Measurements from ENCODE around the gene CHMP6. TPM values are rescaled to one million over a fixed set of nuclear protein-coding genes. Genes with fewer than 3 reads are reported as not detected.
A peak's percentile ranks its signal among the peaks of the same experiment; 100 is the strongest.

Gene CHMP6
- total RNA-seq, 2 donors from 2014 or later: 11.2 to 12.2 TPM

DNA sequence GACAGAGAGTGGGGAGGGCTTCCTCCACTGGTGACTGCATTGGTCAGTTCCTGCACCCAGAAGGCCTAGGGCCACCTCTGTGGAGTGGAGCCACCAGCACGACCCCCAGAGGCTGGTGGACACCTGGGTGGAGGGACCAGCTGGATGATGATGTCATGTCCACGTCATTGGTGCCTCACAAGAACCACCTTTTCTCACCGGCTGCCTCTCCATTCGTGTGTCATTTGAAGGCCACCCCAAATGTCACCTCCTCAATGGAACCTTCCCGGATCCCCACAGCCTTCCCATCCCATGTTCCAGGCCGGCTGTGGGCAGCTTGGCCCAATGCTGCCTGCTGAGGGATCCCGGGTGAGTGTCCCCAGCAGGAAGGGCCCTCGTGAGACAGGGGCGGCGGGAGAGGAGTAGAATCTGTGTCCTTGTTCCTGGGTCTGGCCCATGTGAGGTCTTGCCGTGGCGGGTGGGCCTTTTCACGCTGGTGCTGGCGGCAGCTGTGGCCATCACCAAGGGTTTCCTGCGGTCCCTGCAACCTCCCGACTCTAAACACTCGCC is 9.1 kb upstream of the CHMP6 start:
- Mint-ChIP-seq H3K9me3 (peaks cover 0 to 1% of the 10 kb centered on the region in 2 donors), H3K36me3 (ENCODE audit: insufficient read depth in 2 of 2) (no peaks in the 10 kb centered on the region), H3K27ac (no peak overlapping the region), H3K27me3 (ENCODE audit: low read depth) (peaks cover 19% of the 10 kb centered on the region), H3K4me3 (no peak overlapping the region), H3K4me1 (ENCODE audit: low read depth) (peaks cover 12% of the 10 kb centered on the region)
- DNase-seq (no peak), ATAC-seq (replicated peaks in 1 of 2) (no peak)

DNA sequence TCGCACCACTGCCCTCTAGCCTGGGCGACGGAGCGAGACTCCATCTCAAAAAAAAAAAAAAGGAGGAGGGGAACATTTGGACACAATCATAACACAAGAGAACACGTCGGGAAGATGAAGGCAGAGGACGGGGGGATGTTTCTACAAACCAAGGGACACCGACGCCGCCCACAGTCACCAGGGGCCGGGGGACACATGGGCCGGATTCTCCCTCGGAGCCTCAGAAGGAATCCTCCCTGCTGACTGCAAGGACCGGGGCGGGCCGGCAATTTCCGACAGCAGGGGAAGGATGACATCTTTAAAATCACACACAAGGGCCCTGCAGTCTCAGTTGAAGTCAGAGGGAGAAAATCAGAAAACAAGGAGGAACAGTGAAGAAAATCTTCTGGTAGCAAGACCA is 8.1 kb upstream of the CHMP6 start:
- peaks cover 12% of the 10 kb centered on the region for H3K4me1 Mint-ChIP-seq (ENCODE audit: low read depth)
- no peak overlapping the region for H3K4me3 Mint-ChIP-seq
- no peaks in the 10 kb centered on the region for H3K36me3 Mint-ChIP-seq (ENCODE audit: insufficient read depth in 2 of 2)
- peaks cover 0 to 1% of the 10 kb centered on the region in 2 donors for H3K9me3 Mint-ChIP-seq
- no peak overlapping the region for H3K27ac Mint-ChIP-seq
- DNase-seq (no peak), ATAC-seq (replicated peaks in 1 of 2) (no peak)
- H3K27me3 Mint-ChIP-seq (ENCODE audit: low read depth): peaks cover 19% of the 10 kb centered on the region

DNA sequence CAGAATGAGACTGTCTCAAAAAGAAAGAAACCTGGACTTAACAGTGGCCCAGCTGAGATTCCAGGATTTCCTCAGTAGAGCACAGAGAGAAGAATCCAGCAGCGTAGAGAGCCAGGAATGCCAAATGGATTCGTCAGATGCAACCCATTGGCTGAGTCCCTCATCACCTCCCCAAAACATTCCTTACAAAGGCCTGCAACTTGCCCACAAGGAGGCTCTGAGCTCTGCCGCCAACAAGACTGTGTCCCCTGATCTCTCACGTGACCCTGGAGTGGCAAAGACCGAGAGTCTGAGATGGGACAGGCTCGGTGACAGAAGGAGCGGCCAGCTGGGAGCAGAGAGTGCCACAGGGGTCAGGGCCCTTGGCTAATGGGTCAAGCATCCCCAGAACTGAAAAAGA is 6.9 kb upstream of the CHMP6 start:
- DNase-seq (no peak), ATAC-seq (replicated peaks in 1 of 2) (no peak)
- H3K4me1 Mint-ChIP-seq (ENCODE audit: low read depth): peaks cover 12% of the 10 kb centered on the region
- H3K4me3 Mint-ChIP-seq: no peak overlapping the region
- H3K27me3 Mint-ChIP-seq (ENCODE audit: low read depth): peaks cover 19% of the 10 kb centered on the region
- H3K36me3 Mint-ChIP-seq (ENCODE audit: insufficient read depth in 2 of 2): no peaks in the 10 kb centered on the region
- H3K9me3 Mint-ChIP-seq: peaks cover 0 to 1% of the 10 kb centered on the region in 2 donors
- no peak overlapping the region for H3K27ac Mint-ChIP-seq

DNA sequence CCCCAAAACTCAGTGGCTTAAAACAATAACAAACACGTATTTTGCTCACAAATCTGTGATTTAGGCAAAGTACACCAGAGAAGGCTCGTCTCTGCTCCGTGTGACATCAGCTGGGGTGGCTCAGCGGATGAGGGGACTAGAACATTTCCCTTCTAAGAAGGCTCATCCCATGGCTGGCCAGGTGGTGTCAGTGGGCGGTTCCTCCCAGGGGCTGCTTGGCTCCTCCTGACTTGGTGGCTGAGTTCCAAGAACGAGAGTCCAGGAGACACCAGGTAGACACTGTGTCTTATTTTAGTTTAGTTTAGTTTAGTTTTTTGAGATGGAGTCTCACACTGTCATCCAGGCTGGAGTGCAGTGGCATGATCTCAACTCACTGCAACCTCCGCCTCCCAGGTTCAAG is 5.6 kb upstream of the CHMP6 start:
- H3K27me3 Mint-ChIP-seq (ENCODE audit: low read depth): peaks cover 10% of the 10 kb centered on the region
- no peak overlapping the region for H3K4me3 Mint-ChIP-seq
- no peak overlapping the region for H3K27ac Mint-ChIP-seq
- peaks cover 5% of the 10 kb centered on the region for H3K4me1 Mint-ChIP-seq (ENCODE audit: low read depth)
- no peaks in the 10 kb centered on the region for H3K9me3 Mint-ChIP-seq
- no peak for DNase-seq
- H3K36me3 Mint-ChIP-seq (ENCODE audit: insufficient read depth in 2 of 2): no peaks in the 10 kb centered on the region
- no peak for ATAC-seq (replicated peaks in 1 of 2)

DNA sequence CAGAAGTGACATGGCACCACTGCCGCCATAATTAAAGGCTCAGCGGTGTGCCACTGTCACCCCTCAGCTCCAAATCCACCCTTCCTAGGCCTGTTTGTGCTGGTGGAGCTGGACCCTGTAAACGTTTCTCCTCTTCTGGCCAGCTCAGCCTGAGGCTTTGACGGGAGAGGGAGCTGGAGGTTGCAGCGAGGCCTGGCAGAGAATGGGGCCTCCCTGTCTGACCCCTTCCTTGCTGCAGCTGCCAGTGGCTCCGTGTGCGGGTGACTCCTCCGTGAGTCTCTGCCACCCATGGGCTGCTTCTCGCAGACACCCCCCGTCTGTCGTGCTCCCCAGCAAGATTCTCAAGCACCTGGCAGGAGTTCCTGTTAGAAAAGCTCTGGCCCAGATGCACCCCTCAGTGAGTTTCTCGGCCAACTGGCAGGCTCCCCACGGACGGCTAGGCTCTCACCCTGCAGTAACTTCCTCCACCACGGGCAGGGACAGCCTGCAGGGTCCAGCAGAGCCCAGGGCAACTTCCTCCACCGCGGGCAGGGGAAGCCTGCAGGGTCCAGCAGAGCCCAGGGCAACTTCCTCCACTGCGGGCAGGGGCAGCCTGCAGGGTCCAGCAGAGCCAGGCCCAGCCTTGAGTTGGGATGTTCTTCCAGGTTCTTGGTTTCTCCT is 4.7 kb upstream of the CHMP6 start:
- H3K27me3 Mint-ChIP-seq (ENCODE audit: low read depth): peaks cover 10% of the 10 kb centered on the region
- no peak for DNase-seq
- peaks cover 8% of the 10 kb centered on the region for H3K4me1 Mint-ChIP-seq (ENCODE audit: low read depth)
- no peak overlapping the region for H3K27ac Mint-ChIP-seq
- no peak overlapping the region for H3K4me3 Mint-ChIP-seq
- ATAC-seq (replicated peaks in 1 of 2): no peak
- H3K36me3 Mint-ChIP-seq (ENCODE audit: insufficient read depth in 2 of 2): no peaks in the 10 kb centered on the region
- H3K9me3 Mint-ChIP-seq: no peaks in the 10 kb centered on the region

DNA sequence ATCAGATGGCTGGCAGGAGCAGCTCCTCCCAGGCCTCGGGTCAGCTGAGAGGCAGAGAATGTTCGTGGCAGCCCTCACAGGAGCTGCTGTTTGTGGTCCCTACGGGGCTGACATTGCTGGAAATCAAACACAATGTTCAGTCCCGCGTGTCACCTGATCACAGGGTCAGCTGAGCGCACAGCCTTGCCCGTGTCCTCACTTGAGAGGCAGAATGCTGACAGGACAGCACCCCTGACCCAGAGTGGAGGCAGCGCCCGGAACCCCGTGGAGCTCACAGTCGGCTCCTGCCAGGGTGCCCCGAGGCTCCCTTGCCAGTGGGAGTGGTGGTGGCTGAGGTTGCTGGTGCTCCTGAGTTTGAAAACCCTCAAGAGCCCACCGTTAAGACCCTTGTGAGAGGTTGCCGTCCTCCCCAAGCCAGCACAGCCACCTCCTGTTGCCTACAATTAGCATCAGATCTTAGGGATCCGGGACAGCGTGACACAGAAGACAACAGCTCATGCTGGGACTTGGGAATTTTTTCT is 3.6 kb upstream of the CHMP6 start:
- DNase-seq: no peak
- Mint-ChIP-seq H3K4me3 (no peak overlapping the region), H3K9me3 (no peaks in the 10 kb centered on the region), H3K27me3 (ENCODE audit: low read depth) (peaks cover 7% of the 10 kb centered on the region), H3K27ac (no peak overlapping the region), H3K4me1 (ENCODE audit: low read depth) (peaks cover 13% of the 10 kb centered on the region), H3K36me3 (ENCODE audit: insufficient read depth in 2 of 2) (no peaks in the 10 kb centered on the region)
- ATAC-seq (replicated peaks in 1 of 2): no peak

DNA sequence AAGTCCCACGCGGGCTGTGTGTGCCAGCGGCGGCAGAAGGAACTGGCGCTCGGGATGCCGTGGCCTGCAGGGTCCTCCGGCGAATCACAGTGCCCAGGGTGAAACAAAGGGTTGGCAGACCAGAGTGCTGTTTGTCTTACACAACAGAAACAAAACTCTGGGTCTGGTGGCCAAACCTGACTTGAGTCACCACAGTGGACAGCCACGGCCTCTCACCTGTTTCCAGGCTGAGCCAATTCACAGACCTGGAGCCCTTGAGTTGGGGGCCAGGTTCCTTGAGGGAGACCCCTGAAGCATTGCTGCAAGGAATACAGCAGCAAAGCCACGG is 2.1 kb upstream of the CHMP6 start:
- H3K4me1 Mint-ChIP-seq (ENCODE audit: low read depth): peaks cover 20% of the 10 kb centered on the region
- H3K4me3 Mint-ChIP-seq: no peak overlapping the region
- no peak overlapping the region for H3K27ac Mint-ChIP-seq
- H3K27me3 Mint-ChIP-seq (ENCODE audit: low read depth): no peaks in the 10 kb centered on the region
- no peaks in the 10 kb centered on the region for H3K9me3 Mint-ChIP-seq
- no peaks in the 10 kb centered on the region for H3K36me3 Mint-ChIP-seq (ENCODE audit: insufficient read depth in 2 of 2)
- no peak for ATAC-seq (replicated peaks in 1 of 2)
- no peak for DNase-seq

DNA sequence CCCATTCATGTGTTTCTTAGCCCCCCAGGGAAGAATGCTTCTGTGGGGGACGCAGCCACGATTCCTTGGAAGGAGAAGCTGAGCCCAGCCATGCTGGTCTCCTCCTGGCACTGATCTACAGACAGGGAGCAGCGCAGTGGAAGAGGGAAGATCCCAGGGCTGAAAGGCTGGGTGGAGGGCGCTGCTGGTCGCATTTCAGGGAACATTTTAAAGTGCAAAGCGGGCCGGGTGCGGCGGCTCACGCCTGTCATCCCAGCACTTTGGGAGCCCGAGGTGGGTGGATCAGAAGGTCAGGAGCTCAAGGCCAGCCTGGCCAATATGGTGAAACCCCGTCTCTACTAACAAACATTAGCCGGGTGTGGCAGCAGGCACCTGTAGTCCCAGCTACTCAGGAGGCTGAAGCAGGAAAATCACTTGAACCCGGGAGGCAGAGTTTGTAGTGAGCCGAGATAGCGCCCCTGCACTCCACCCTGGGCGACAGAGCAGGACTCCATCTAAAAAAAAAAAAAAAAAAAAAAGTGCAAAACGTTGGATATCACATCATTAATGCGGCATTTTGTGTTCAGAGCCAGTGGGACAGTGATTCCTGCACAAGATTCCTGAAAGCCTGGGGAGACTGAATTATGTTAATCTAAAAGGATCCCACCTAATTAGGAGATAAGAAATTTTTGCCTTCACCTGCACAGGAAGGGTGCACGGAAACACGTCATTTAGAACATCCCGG is 558 bp upstream of the CHMP6 start:
- peak; percentile 1 to 56 for ATAC-seq (replicated peaks in 1 of 2)
- peaks cover 20% of the 10 kb centered on the region for H3K4me1 Mint-ChIP-seq (ENCODE audit: low read depth)
- H3K4me3 Mint-ChIP-seq: peak overlapping the region; percentile 76 to 80
- peak overlapping the region; percentile 82 for H3K27ac Mint-ChIP-seq
- no peaks in the 10 kb centered on the region for H3K27me3 Mint-ChIP-seq (ENCODE audit: low read depth)
- no peaks in the 10 kb centered on the region for H3K36me3 Mint-ChIP-seq (ENCODE audit: insufficient read depth in 2 of 2)
- no peak for DNase-seq
- no peaks in the 10 kb centered on the region for H3K9me3 Mint-ChIP-seq

DNA sequence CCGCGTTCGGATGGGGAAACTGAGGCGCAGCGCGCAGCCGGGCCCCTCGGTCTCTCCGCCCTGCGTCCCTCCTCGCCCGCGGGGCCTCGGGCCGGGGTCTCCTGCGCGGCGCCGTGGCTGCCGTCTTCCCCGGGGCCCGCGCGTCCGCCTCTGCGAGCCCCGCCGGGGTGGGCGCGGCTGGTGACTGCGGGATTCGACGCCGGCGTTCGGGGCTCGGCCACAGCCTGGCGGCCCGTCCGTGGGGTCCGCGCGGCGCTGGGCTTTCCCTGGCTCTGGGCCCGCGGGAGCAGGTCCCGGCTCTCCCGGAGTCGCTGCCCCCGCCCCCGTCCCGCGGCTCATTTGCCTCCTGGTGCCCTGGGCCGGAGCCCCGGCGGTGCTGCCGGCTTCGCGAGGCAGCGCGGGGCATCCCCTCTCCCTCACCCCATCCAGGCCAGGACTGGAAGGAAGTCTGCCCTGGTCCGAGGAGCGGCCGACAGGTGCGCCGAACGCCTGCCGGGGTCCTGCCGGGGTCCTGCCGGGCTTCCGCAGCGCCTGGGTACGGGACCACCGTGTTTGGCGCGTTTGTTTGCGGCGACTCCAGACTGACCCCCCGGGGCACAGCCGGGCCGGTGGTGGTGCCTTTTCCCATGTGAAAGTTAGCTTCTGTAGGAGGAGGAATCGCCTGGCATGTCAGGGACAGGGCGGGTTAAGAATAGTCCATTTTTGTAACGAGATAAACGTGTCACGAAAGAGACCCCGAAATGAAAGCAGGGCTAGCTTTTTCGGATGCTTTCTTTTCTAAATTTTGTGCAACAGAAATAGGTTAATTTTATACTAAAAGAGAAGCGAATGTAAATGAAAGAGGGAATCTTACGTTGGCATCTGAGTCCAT is 671 bp downstream of the CHMP6 start:
- ATAC-seq (replicated peaks in 1 of 2) (peak; percentile 39 to 53), DNase-seq (no peak)
- H3K4me1 Mint-ChIP-seq (ENCODE audit: low read depth): peaks cover 20% of the 10 kb centered on the region
- H3K36me3 Mint-ChIP-seq (ENCODE audit: insufficient read depth in 2 of 2): no peaks in the 10 kb centered on the region
- no peaks in the 10 kb centered on the region for H3K27me3 Mint-ChIP-seq (ENCODE audit: low read depth)
- H3K4me3 Mint-ChIP-seq: peak overlapping the region; percentile 75 to 82
- H3K27ac Mint-ChIP-seq: peak overlapping the region; percentile 60
- H3K9me3 Mint-ChIP-seq: no peaks in the 10 kb centered on the region

DNA sequence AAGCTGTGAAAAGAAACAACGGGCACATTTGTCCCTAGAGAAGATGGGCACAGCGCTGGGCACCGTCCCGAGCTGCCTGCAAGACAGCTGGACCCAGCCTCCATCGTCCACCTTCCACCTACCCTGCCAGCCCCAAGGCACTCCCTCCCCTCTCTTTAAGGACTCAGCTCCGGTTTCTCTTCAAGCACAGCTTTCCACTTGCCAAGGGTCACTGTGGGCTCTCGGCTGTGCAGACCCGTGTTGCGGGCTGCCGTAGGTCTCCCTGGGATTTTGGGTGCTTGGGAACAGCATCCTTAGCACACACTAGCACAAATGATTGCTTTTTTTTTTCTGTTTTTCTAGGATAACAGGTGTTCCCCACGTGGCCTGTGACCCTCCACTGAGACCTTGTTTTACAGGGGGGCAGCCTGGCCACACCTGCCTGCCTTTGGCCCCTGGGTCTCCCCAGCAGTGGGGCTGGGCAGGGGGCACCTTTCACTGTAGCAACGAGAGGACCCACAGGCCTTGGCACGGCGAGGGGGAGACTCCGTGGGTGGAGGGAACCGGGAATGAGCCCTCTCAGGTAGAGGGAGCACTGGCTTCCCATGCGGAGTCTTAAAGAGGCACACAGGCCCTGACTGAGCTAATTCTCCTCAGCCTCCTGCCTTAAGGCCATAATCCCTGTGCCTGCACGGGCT is 1.4 kb downstream of the CHMP6 start:
- ATAC-seq (replicated peaks in 1 of 2) (no peak), DNase-seq (no peak)

DNA sequence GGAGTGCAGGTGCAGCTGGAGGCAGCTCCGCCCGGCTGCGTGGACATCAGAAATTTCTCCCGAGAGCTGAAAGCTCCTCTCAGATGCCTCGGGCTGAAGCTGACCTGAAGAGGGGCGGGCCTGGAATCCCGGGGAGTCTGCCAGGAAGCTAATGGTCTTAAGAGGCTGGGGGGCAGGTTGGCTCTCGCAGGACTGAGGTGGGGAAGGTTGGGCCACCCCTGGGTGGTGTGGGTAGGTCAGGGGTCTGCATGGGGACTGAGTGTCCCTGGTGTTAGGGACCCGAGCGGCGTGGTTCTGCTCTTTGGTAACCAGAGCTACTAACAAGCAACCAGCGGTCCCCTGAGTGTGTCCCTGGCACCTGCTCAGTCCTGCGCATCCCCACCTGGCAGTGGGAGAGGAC is 3.5 kb downstream of the CHMP6 start:
- no peak for DNase-seq
- Mint-ChIP-seq H3K9me3 (no peaks in the 10 kb centered on the region), H3K27me3 (ENCODE audit: low read depth) (no peaks in the 10 kb centered on the region), H3K4me3 (no peak overlapping the region), H3K27ac (no peak overlapping the region), H3K4me1 (ENCODE audit: low read depth) (peaks cover 20% of the 10 kb centered on the region), H3K36me3 (ENCODE audit: insufficient read depth in 2 of 2) (peaks cover 2 to 3% of the 10 kb centered on the region in 2 donors)
- ATAC-seq (replicated peaks in 1 of 2): no peak

More for the DNA sequence above, 1.4 kb downstream of the CHMP6 start:
- peak overlapping the region; percentile 75 to 82 for H3K4me3 Mint-ChIP-seq
- H3K9me3 Mint-ChIP-seq: no peaks in the 10 kb centered on the region
- no peaks in the 10 kb centered on the region for H3K36me3 Mint-ChIP-seq (ENCODE audit: insufficient read depth in 2 of 2)
- peaks cover 20% of the 10 kb centered on the region for H3K4me1 Mint-ChIP-seq (ENCODE audit: low read depth)
- no peak overlapping the region for H3K27ac Mint-ChIP-seq
- H3K27me3 Mint-ChIP-seq (ENCODE audit: low read depth): no peaks in the 10 kb centered on the region

DNA sequence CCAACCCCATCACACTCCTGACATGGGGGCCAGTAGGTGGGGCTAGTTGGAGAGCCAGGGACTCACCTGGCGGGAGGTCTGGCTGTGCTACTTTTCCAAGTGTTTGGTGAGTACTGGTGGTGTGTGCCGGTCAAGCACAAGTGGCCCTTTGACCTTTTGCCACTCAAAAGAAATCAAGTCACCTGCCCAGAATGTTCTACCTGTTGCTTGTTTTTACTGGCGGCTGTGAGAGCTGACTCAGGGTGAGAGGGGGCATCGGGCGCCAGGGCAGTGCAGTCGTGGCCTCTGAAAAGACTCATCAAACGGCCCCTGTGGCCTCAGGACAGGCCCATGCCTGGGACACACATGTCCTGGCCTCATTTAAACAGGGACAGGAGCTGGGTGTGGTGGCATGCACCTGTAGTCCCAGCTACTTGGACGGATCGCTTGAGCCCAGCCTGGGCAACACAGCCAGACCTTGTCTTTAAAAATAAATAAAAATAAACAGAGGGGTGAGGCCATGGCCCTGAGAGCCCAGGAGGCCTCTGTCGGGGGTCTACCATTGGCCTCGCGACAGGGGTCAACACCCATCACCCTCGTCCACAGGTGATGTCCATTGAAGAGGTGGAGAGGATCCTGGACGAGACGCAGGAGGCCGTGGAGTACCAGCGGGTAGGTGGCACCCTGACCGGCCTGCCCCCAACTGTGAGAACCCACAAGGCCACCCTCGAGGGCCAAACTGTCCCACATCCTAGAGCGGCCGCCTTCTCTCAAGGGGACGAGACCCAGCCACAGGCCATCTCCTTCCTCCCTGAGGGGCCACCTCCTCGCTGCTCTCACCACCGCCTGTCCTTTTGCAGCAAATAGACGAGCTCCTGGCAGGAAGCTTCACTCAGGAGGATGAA is 5.0 kb downstream of the CHMP6 start:
- H3K27me3 Mint-ChIP-seq (ENCODE audit: low read depth): no peaks in the 10 kb centered on the region
- DNase-seq (no peak), ATAC-seq (replicated peaks in 1 of 2) (no peak)
- no peak overlapping the region for H3K27ac Mint-ChIP-seq
- H3K36me3 Mint-ChIP-seq (ENCODE audit: insufficient read depth in 2 of 2): peaks cover 2 to 3% of the 10 kb centered on the region in 2 donors
- H3K4me3 Mint-ChIP-seq: no peak overlapping the region
- H3K4me1 Mint-ChIP-seq (ENCODE audit: low read depth): peaks cover 12% of the 10 kb centered on the region
- H3K9me3 Mint-ChIP-seq: no peaks in the 10 kb centered on the region
